ENCODE results near the gene GSX2. TPM values are rescaled to one million over a fixed set of nuclear protein-coding genes. Genes with fewer than 3 reads are reported as not detected.
A peak's percentile ranks its signal among the peaks of the same experiment; 100 is the strongest.

Gene GSX2
- total and polyA plus RNA-seq, 10 donors = 0.47 TPM; not detected in 9

DNA sequence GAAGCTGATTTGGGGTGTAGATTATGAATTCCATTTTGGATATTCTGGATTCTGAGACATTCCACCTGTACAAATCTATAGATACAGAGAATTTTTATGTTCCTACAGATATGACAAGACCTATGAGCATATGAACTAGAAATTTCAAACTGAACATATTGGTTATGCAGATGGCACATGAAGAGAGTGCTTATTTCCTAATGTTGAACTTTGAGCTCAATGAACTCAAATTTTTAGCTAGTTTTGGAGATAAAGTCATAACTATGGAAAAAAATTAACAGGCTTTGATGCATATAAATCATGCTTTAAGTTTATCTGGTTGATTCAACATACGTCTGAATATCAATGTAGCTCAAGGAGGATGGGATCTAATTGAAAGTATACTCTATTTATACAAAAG lies 44.5 kb upstream of the GSX2 start:
- 90 to 100% (median 96%) methylated on average over 1 of the region's 1 CpG for WGBS, 5 donors
- Histone ChIP-seq H3K4me3 (no peak overlapping the region), H3K36me3 (peaks cover 0 to 9% (median 0%) of the 10 kb centered on the region in 6 donors), H3K27me3 (replicated peaks in 1 of 7) (no peaks in the 10 kb centered on the region), H3K9me3 (no peaks in the 10 kb centered on the region), H3K4me1 (peaks cover 37 to 100% (median 93%) of the 10 kb centered on the region in 6 donors), H3K27ac (no peak overlapping the region)
- no peak for TF ChIP-seq POLR2A (IDR thresholded peaks at IDR 0.05)
- no peak for TF ChIP-seq CTCF (IDR thresholded peaks at IDR 0.05 in 8 of 11, conservative IDR thresholded peaks at IDR 0.05 in 3 of 11)
- no peak for TF ChIP-seq POLR2AphosphoS5 (IDR thresholded peaks at IDR 0.05)
- intact Hi-C loops (cut with DNase I; ENCODE audit: low total_unique reads) = loop anchor here (10.0 kb wide), 1 partner anchor 61 kb away; no protein-coding TSS in a partner anchor
- DNase-seq = no peak

DNA sequence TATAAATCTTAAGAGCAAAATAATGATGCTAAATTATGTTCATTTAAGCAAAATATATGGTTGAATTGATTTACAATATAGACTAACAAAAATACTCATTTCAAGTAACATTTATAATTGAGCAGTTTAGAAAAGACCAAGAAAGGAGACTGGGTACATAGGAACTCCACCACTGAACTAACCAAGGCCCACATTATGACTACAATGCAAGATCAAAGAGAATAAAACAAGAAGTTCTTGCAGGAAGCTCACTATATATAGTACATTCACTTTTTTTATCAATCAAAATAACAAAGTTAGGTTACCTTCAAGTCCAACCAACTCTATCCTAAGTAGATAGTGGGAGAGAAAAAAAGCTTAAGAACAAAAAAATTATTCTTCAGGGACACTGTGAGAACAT lies 43.6 kb upstream of the GSX2 start:
- DNase-seq = no peak
- Histone ChIP-seq H3K36me3 (peaks cover 0 to 9% (median 0%) of the 10 kb centered on the region in 6 donors), H3K9me3 (no peaks in the 10 kb centered on the region), H3K27ac (no peak overlapping the region), H3K4me1 (peaks cover 43 to 100% (median 93%) of the 10 kb centered on the region in 6 donors), H3K4me3 (no peak overlapping the region), H3K27me3 (replicated peaks in 1 of 7) (no peaks in the 10 kb centered on the region)
- intact Hi-C loops (cut with DNase I; ENCODE audit: low total_unique reads) = loop anchor here (10.0 kb wide), 1 partner anchor 62 kb away; no protein-coding TSS in a partner anchor
- TF ChIP-seq POLR2A (IDR thresholded peaks at IDR 0.05) = no peak
- TF ChIP-seq POLR2AphosphoS5 (IDR thresholded peaks at IDR 0.05) = no peak
- no peak for TF ChIP-seq CTCF (IDR thresholded peaks at IDR 0.05 in 8 of 11, conservative IDR thresholded peaks at IDR 0.05 in 3 of 11)

- no peak for DNase-seq
- peak overlapping the region in 1 of 8 donors; percentile 21 for H3K4me3 ChIP-seq
- H3K27me3 ChIP-seq (replicated peaks in 1 of 7) = no peaks in the 10 kb centered on the region
- H3K36me3 ChIP-seq = peaks cover 0 to 9% (median 0%) of the 10 kb centered on the region in 6 donors
- no peak overlapping the region for H3K27ac ChIP-seq
- H3K9me3 ChIP-seq = no peaks in the 10 kb centered on the region
- WGBS, 5 donors = 20 to 29% (median 27%) methylated on average over 3 of the region's 3 CpGs
- TF ChIP-seq POLR2A (IDR thresholded peaks at IDR 0.05) (no peak), CTCF (IDR thresholded peaks at IDR 0.05 in 8 of 11, conservative IDR thresholded peaks at IDR 0.05 in 3 of 11) (no peak), POLR2AphosphoS5 (IDR thresholded peaks at IDR 0.05) (no peak)
- peaks cover 54 to 100% (median 97%) of the 10 kb centered on the region in 6 donors for H3K4me1 ChIP-seq
- intact Hi-C loops (cut with DNase I; ENCODE audit: low total_unique reads) = loop anchor here (10.0 kb wide), 1 partner anchor 63 kb away; no protein-coding TSS in a partner anchor
Measured at GRCh38 chr4:54058171-54058570, 41.8 kb upstream of the GSX2 start.

GRCh38 chr4:54060116-54060515 lies 39.8 kb upstream of the GSX2 start:
- TF ChIP-seq CTCF (IDR thresholded peaks at IDR 0.05 in 8 of 11, conservative IDR thresholded peaks at IDR 0.05 in 3 of 11) (no peak), POLR2AphosphoS5 (IDR thresholded peaks at IDR 0.05) (no peak), POLR2A (IDR thresholded peaks at IDR 0.05) (no peak)

More at GRCh38 chr4:54060116-54060515, 39.8 kb upstream of the GSX2 start:
- WGBS, 5 donors = 22 to 83% (median 57%) methylated on average over 2 of the region's 2 CpGs
- intact Hi-C loops (cut with DNase I; ENCODE audit: low total_unique reads) = no loop called here
- Histone ChIP-seq H3K4me1 (peaks cover 57 to 88% (median 84%) of the 10 kb centered on the region in 6 donors), H3K27ac (no peak overlapping the region), H3K36me3 (peaks cover 0 to 9% (median 0%) of the 10 kb centered on the region in 6 donors), H3K9me3 (no peaks in the 10 kb centered on the region), H3K4me3 (peak overlapping the region in 1 of 8 donors; percentile 97), H3K27me3 (replicated peaks in 1 of 7) (no peaks in the 10 kb centered on the region)
- no peak for DNase-seq
